HCT116 (cell line): ENCODE measurements around the gene PSMC3. TPM values are rescaled to one million over a fixed set of nuclear protein-coding genes. Genes with fewer than 3 reads are reported as not detected.

Experiments used
- ATAC-seq: fragments of 200-7000 bp; cut with Tn5 transposase; 2 replicates; pipeline ENCODE4 v1.9.1; 2020; ENCODE audit warnings: mild to moderate bottlenecking, moderate library complexity
- BruUV-seq: library from RNA; stranded (reverse); fragments of 400-500 nt; replicated peaks from 2 replicates; lab custom pipeline; 2021; lab: Mats Ljungman, UMichigan
- CTCF ChIA-PET: fragments of 300-600 bp; sonication (Branson Sonifier 250); formaldehyde crosslinking; loops from one replicate; lab custom pipeline; 2021; ENCODE audit warnings: antibody characterized with exemption; lab: Charles Lee
- POLR2A ChIA-PET: fragments of 300-600, 350-600 bp; sonication (Branson Sonifier 250); formaldehyde crosslinking; loops from one replicate; lab custom pipeline; 2021; ENCODE audit warnings: antibody characterized with exemption; lab: Charles Lee
- RAD21 ChIA-PET, 2 experiments: fragments of 300-600 bp; sonication (Branson Sonifier 250); formaldehyde crosslinking; loops; one replicate each; lab custom pipeline; 2023; ENCODE audit warnings: low total read pairs in 2 of 2; ENCODE audit not compliant: uncharacterized antibody in 2 of 2, unreplicated experiment in 2 of 2, low non-redundant PET in 1 of 2; lab: Charles Lee
- DNase-seq: peaks from one replicate; pipeline ENCODE4 v3.0.0-alpha.2; 2010; ENCODE audit warnings: low read depth, low spot score
- H2AFZ ChIP-seq: fragments of 200-600 bp; shearing (Covaris generic), sonication (generic); 2 replicates; pipeline ENCODE4 v1.6.1; 2017; ENCODE audit warnings: low read depth, mixed run types, mixed read lengths, antibody characterized with exemption, low read length; ENCODE audit not compliant: poor library complexity, severe bottlenecking
- H3K27ac ChIP-seq: 2 replicates; pipeline ENCODE4 v1.5.1; 2012; ENCODE audit warnings: low read depth, low read length
- H3K27me3 ChIP-seq: fragments of 200-600 bp; sonication (generic); 2 replicates; pipeline ENCODE4 v1.6.1; 2016; ENCODE audit warnings: mixed run types, low read length, mixed read lengths; ENCODE audit not compliant: insufficient read depth
- H3K36me3 ChIP-seq, 2 experiments: fragments of 200-500 bp in 1 of 2; fragments of 200-600 bp in 1 of 2; sonication (Bioruptor generic) in 1 of 2; sonication (generic) in 1 of 2; 2 replicates each; pipeline versions ENCODE4 v1.5.1 to v1.6.1; 2014 to 2016; ENCODE audit warnings: low read length in 2 of 2, inconsistent platforms in 1 of 2, mixed read lengths in 1 of 2, mixed run types in 1 of 2; ENCODE audit not compliant: insufficient read depth in 2 of 2, control insufficient read depth in 1 of 2
- H3K4me1 ChIP-seq, 2 experiments: fragments of 200-600 bp in 1 of 2; sonication (generic) in 1 of 2; 2 replicates each; pipeline versions ENCODE4 v1.5.1 to v1.6.1; 2012 to 2017; ENCODE audit warnings: low read length in 2 of 2, inconsistent platforms in 1 of 2, mild to moderate bottlenecking in 1 of 2, mixed read lengths in 1 of 2, mixed run types in 1 of 2, moderate library complexity in 1 of 2; ENCODE audit not compliant: insufficient read depth in 2 of 2, control insufficient read depth in 1 of 2
- H3K4me2 ChIP-seq: fragments of 200-600 bp; sonication (generic); 2 replicates; pipeline ENCODE4 v1.6.1; 2017; ENCODE audit warnings: mixed run types, low read length, mixed read lengths
- H3K4me3 ChIP-seq, 2 experiments: fragments of 200-600 bp in 1 of 2; sonication (generic) in 1 of 2; replicated peaks in 1 of 2; 2 replicates each; pipeline ENCODE4 v1.5.1; 2011 to 2016; ENCODE audit warnings: low read length in 2 of 2, control low read depth in 1 of 2, low read depth in 1 of 2, mild to moderate bottlenecking in 1 of 2, mixed read lengths in 1 of 2, mixed run types in 1 of 2
- H3K79me2 ChIP-seq: fragments of 200-600 bp; sonication (generic); 2 replicates; pipeline ENCODE4 v1.6.1; 2017; ENCODE audit warnings: mild to moderate bottlenecking, mixed run types, low read length, moderate library complexity, mixed read lengths; ENCODE audit not compliant: insufficient read depth
- H3K9ac ChIP-seq: fragments of 200-600 bp; sonication (generic); 2 replicates; pipeline ENCODE4 v1.6.1; 2016; ENCODE audit warnings: low read length, mixed read lengths
- H3K9me2 ChIP-seq: fragments of 200-600 bp; sonication (generic), shearing (Covaris generic); 2 replicates; pipeline ENCODE4 v1.6.1; 2017; ENCODE audit warnings: mixed run types, mild to moderate bottlenecking, moderate library complexity; ENCODE audit not compliant: insufficient read depth
- H3K9me3 ChIP-seq, 2 experiments: fragments of 200-500 bp in 1 of 2; fragments of 200-600 bp in 1 of 2; sonication (Bioruptor generic) in 1 of 2; sonication (generic) in 1 of 2; 2 replicates each; pipeline ENCODE4 v1.6.1; 2014 to 2017; ENCODE audit warnings: low read length in 2 of 2, mixed read lengths in 2 of 2, inconsistent platforms in 1 of 2, low read depth in 1 of 2, mild to moderate bottlenecking in 1 of 2, mixed run types in 1 of 2, moderate library complexity in 1 of 2; ENCODE audit not compliant: control insufficient read depth in 1 of 2, insufficient read depth in 1 of 2
- H4K20me1 ChIP-seq: fragments of 200-600 bp; sonication (generic), shearing (Covaris generic); 2 replicates; pipeline ENCODE4 v1.6.1; 2017; ENCODE audit warnings: mixed run types, mild to moderate bottlenecking, moderate library complexity; ENCODE audit not compliant: insufficient read depth
- ATF3 ChIP-seq: IDR thresholded peaks from 2 replicates; pipeline ENCODE4 v1.6.1; 2012
- CBX3 ChIP-seq: IDR thresholded peaks from 2 replicates; pipeline ENCODE4 v1.6.1; 2012; ENCODE audit warnings: low read depth
- CEBPB ChIP-seq: IDR thresholded peaks from 2 replicates; pipeline ENCODE4 v1.6.1; 2012; ENCODE audit warnings: low read depth
- EGR1 ChIP-seq: IDR thresholded peaks from 2 replicates; pipeline ENCODE4 v1.6.1; 2012; ENCODE audit warnings: low read depth
- ELF1 ChIP-seq: IDR thresholded peaks from 2 replicates; pipeline ENCODE4 v1.6.1; 2012; ENCODE audit warnings: low read depth, borderline replicate concordance
- EZH2 ChIP-seq: fragments of 200-600 bp; sonication (generic); IDR thresholded peaks from 2 replicates; pipeline ENCODE4 v1.6.1; 2017; ENCODE audit warnings: antibody characterized with exemption, mixed run types
- EZH2phosphoT487 ChIP-seq: fragments of 200-600 bp; IDR thresholded peaks from 2 replicates; pipeline ENCODE4 v1.6.1; 2018; ENCODE audit warnings: antibody characterized with exemption, borderline replicate concordance
- FOSL1 ChIP-seq: IDR thresholded peaks from 2 replicates; pipeline ENCODE4 v1.6.1; 2012; ENCODE audit warnings: low read depth
- MAX ChIP-seq: IDR thresholded peaks from 2 replicates; pipeline ENCODE4 v1.6.1; 2012
- POLR2A ChIP-seq: IDR thresholded peaks from 2 replicates; pipeline ENCODE4 v1.7.0; 2011; ENCODE audit warnings: borderline replicate concordance; ENCODE audit not compliant: insufficient read depth, insufficient read length; ENCODE audit errors: extremely low read depth
- POLR2AphosphoS5 ChIP-seq: IDR thresholded peaks from 2 replicates; pipeline ENCODE4 v1.6.1; 2011; ENCODE audit warnings: mild to moderate bottlenecking, low read depth, low read length, moderate library complexity
- RAD21 ChIP-seq: IDR thresholded peaks from 2 replicates; pipeline ENCODE4 v1.6.1; 2012; ENCODE audit warnings: low read depth, mild to moderate bottlenecking
- SIN3A ChIP-seq: IDR thresholded peaks from 2 replicates; pipeline ENCODE4 v1.6.1; 2012; ENCODE audit warnings: low read depth
- SP1 ChIP-seq: IDR thresholded peaks from 2 replicates; pipeline ENCODE4 v1.6.1; 2012; ENCODE audit warnings: low read depth
- YY1 ChIP-seq: IDR thresholded peaks from 2 replicates; pipeline ENCODE4 v1.6.1; 2011; ENCODE audit warnings: low read length, low read depth, moderate library complexity, mild to moderate bottlenecking; ENCODE audit not compliant: insufficient replicate concordance; ENCODE audit errors: extremely low read depth
- ZNF274 ChIP-seq: fragments of 200-500 bp; sonication (Bioruptor generic); IDR thresholded peaks from 2 replicates; pipeline ENCODE4 v1.6.1; 2014; ENCODE audit warnings: mild to moderate bottlenecking, low read depth, low read length, inconsistent platforms
- intact Hi-C: fragments of 100-400 bp; cut with micrococcal nuclease; formaldehyde crosslinking; loops from 2 replicates; pipeline ENCODE4 v1.10.0; 2022
- total RNA-seq: library from RNA; stranded (reverse); gene quantifications from one replicate; pipeline ENCODE4 v1.2.1, GENCODE V29; 2021; ENCODE audit not compliant: unreplicated experiment
- TF ChIP-seq, protein P1 (sequence below): IDR thresholded peaks from 2 replicates; pipeline ENCODE4 v1.6.1; 2012; ENCODE audit warnings: low read depth
- TF ChIP-seq, protein P2 (sequence below): IDR thresholded peaks from 2 replicates; pipeline ENCODE4 v1.6.1; 2011; ENCODE audit warnings: mild to moderate bottlenecking, low read length, moderate library complexity; ENCODE audit not compliant: insufficient replicate concordance; ENCODE audit errors: extremely low read depth

PSMC3 gene
- total RNA-seq, 1 experiment from 2014 or later = 155 TPM

DNA sequence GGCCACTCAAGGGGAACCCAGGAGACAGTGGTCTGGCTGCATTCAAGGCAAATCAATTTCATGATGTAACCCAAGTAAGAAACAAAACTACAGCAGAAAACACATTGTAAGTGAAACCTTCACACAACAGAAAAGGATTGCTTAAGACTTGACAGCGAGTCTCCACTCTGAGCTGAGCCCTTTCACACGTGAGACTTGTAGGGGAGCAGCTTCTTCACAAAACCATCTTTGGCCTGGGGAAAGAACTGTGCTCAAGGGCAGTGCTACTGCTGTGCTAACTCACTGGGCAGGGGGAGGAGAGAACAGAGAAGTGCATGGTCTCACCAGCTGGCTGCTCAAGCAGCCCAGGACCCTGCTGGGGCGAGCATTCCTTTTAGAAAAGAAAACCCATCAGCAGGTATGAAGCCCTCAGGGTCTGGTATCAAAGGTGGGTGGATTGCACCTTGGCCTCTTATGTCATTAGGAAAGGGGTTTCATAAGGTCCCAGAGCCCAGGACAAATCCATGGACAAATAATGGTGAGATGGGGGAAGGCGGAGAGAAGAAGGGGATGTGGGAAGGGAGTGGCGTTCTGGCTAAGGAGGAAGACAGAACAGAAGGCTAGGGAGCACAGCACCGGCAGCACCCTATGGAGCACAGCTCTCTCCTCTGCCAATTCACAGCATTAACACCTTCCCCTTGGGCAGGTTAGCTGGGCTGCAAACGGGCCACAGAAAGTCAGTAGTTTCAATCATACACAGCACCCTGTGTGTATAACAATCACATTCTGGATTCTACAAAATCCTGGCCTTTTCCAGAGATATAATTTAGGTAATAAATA lies 43.3 kb upstream of the PSMC3 start:
- POLR2A ChIA-PET = no interaction called here
- Histone ChIP-seq H2AFZ (no peak overlapping the region), H3K9me3 (no peaks in the 10 kb centered on the region), H3K27ac (no peak overlapping the region), H3K9me2 (no peaks in the 10 kb centered on the region), H3K4me3 (no peak overlapping the region), H3K4me2 (no peak overlapping the region), H3K79me2 (peaks cover 46% of the 10 kb centered on the region), H3K4me1 (peaks cover 0 to 4% of the 10 kb centered on the region in 2 experiments; a peak in 1 of 4 replicates), H3K36me3 (peaks cover 35 to 49% of the 10 kb centered on the region in 2 experiments), H3K27me3 (no peaks in the 10 kb centered on the region), H3K9ac (no peak overlapping the region), H4K20me1 (peaks cover 4% of the 10 kb centered on the region)
- ATAC-seq = no peak
- TF ChIP-seq SIN3A = no peak
- TF ChIP-seq YY1 = no peak
- no peak for TF ChIP-seq POLR2A
- TF ChIP-seq EZH2phosphoT487 = no peak
- no peak for TF ChIP-seq ELF1
- TF ChIP-seq CEBPB = no peak
- TF ChIP-seq POLR2AphosphoS5 = no peak
- no peak for TF ChIP-seq ZNF274
- TF ChIP-seq RAD21 = no peak
- TF ChIP-seq ATF3 = no peak
- TF ChIP-seq CBX3 = no peak
- TF ChIP-seq, protein P1, sequence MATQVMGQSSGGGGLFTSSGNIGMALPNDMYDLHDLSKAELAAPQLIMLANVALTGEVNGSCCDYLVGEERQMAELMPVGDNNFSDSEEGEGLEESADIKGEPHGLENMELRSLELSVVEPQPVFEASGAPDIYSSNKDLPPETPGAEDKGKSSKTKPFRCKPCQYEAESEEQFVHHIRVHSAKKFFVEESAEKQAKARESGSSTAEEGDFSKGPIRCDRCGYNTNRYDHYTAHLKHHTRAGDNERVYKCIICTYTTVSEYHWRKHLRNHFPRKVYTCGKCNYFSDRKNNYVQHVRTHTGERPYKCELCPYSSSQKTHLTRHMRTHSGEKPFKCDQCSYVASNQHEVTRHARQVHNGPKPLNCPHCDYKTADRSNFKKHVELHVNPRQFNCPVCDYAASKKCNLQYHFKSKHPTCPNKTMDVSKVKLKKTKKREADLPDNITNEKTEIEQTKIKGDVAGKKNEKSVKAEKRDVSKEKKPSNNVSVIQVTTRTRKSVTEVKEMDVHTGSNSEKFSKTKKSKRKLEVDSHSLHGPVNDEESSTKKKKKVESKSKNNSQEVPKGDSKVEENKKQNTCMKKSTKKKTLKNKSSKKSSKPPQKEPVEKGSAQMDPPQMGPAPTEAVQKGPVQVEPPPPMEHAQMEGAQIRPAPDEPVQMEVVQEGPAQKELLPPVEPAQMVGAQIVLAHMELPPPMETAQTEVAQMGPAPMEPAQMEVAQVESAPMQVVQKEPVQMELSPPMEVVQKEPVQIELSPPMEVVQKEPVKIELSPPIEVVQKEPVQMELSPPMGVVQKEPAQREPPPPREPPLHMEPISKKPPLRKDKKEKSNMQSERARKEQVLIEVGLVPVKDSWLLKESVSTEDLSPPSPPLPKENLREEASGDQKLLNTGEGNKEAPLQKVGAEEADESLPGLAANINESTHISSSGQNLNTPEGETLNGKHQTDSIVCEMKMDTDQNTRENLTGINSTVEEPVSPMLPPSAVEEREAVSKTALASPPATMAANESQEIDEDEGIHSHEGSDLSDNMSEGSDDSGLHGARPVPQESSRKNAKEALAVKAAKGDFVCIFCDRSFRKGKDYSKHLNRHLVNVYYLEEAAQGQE = no peak
- TF ChIP-seq, protein P2, sequence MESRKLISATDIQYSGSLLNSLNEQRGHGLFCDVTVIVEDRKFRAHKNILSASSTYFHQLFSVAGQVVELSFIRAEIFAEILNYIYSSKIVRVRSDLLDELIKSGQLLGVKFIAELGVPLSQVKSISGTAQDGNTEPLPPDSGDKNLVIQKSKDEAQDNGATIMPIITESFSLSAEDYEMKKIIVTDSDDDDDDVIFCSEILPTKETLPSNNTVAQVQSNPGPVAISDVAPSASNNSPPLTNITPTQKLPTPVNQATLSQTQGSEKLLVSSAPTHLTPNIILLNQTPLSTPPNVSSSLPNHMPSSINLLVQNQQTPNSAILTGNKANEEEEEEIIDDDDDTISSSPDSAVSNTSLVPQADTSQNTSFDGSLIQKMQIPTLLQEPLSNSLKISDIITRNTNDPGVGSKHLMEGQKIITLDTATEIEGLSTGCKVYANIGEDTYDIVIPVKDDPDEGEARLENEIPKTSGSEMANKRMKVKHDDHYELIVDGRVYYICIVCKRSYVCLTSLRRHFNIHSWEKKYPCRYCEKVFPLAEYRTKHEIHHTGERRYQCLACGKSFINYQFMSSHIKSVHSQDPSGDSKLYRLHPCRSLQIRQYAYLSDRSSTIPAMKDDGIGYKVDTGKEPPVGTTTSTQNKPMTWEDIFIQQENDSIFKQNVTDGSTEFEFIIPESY = no peak
- no peak for TF ChIP-seq EGR1
- TF ChIP-seq FOSL1 = no peak
- TF ChIP-seq MAX = no peak
- TF ChIP-seq EZH2 = no peak
- no peak for TF ChIP-seq SP1
- intact Hi-C loops = loop anchor here (10.0 kb wide), 1 partner anchor 145 kb away; no protein-coding TSS in a partner anchor
- TSS peak; percentile 1 for BruUV-seq
- RAD21 ChIA-PET = no interaction called here
- no peak for DNase-seq
- CTCF ChIA-PET = no interaction called here
